RPMI7951 (cell line): Measurements from ENCODE around the gene TTC33. TPM values are rescaled to one million over a fixed set of nuclear protein-coding genes. Genes with fewer than 3 reads are reported as not detected.

ENCODE experiments used
- DNase-seq: peaks from one replicate; pipeline ENCODE4 v3.0.0-alpha.2; 2012; ENCODE audit warnings: low read depth
- total RNA-seq: library from RNA; depleted of rRNA; stranded (reverse); fragments of >200 nt; shearing (Covaris generic); gene quantifications from 2 replicates; pipeline ENCODE4 v1.2.3, GENCODE V29; 2014; rRNA removed

The TTC33 gene
- total RNA-seq, 1 experiment from 2014 or later, result 19.5 TPM

DNA sequence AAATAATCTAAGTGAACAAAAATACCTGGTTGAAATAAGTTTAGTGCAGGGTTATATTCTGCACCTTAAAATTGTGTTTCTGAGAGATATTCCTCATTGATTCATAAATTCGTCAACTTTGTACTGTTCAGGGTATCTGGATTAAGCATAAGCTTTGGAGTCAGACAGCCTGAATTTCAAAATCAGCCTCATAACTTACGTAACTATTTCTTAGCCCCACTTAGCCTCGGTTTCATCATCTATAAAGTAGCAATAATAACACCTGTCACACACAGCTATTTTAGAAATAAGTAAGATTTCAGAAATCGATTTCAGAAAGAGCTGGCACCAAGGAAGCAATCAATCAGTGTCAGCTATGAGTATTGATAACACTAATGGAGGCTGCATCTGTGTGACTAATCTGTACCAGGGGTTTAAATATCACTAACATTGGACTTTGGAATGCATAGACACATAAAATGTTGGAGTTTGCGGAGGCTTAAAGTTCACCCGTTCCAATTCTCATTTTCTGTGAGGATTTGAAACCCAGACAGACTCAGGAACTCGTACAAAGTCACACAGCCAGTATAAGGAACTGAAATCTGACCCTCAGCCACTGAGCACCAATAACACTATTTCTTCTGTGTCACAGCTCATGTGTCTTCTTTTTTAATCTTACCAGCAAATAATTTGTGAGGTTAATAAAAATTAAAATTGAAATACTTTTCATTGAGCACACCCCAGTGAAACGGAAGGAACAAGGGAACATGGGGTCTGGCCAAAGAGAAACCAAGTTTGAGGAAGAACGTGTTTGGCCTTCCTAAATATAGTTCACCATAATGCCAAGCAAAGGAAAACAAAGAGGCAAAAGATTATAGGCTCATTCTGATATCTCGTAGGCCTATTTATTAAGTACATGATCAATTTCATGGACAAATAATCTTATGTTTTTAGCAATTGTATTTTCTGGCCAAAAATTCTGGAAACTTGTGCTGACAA, 270.5 kb downstream of the TTC33 start:
- no peak for DNase-seq

GRCh38 chr5:40484495-40484894, 271.3 kb downstream of the TTC33 start:
- DNase-seq, result no peak

DNA sequence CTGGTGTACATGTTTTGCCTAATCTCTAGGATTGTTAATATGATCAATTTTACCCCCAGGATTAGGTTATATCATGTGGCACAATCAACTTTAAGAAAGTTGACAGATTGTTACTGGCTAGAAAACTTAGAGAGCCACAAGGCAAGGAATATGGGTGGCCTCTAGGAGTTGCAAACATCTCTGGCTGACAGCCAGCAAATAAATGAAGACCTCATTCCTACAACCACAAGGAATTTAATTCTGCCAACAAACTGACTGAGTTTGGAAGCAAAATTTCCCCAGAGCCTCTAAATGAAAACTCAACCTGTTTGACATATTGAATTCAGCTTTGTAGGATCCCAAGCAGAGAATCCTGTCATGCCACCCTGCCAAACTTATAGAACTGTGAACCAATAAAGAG, 272.4 kb downstream of the TTC33 start:
- DNase-seq, result peak; percentile 58

DNA sequence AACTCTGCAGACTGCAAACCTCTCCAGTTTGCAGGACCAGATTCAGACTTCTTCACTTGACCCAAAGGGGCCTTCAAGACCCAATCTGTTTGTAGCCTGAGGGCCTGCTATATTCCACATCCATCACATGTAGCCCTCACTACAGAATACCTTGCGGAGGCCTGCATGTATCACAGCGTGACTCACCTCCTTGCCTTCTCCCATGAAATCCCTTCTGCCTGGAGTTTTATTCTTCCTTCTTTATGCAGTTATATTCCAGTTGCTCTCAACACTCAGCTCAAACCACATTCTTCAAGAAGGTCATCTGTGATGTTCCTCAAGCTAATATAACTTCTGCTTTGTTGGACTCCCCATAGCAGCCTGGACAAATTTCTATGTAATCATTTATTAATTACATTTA, 274.5 kb downstream of the TTC33 start:
- peak; percentile 63 for DNase-seq

GRCh38 chr5:40480392-40480791, 275.4 kb downstream of the TTC33 start:
- DNase-seq, result peak; percentile 55

DNA sequence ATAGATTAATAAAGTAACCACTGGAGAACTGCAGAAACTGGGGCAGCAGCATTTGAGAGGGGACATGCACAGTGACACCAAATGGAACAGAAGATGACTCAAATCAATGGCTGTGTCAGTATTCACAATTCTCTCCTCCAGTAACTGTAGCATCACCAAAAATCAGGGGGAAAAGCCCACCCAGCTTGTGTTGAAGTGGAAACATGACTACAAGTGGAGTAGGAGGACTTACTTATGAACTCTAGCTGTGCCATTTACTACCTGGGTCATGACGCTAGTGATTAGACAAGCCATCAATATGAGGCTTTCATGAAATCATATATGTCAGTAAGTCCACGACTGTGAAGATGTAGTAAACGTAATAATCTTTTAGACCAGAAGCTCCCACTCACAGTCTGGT, 275.8 kb downstream of the TTC33 start:
- DNase-seq, result no peak

- no peak for DNase-seq
Observed at GRCh38 chr5:40478766-40479165, 277.0 kb downstream of the TTC33 start.

- DNase-seq, result peak; percentile 87
Observed at GRCh38 chr5:40477856-40478546, 277.8 kb downstream of the TTC33 start.

GRCh38 chr5:40475561-40475960, 280.2 kb downstream of the TTC33 start:
- no peak for DNase-seq

DNA sequence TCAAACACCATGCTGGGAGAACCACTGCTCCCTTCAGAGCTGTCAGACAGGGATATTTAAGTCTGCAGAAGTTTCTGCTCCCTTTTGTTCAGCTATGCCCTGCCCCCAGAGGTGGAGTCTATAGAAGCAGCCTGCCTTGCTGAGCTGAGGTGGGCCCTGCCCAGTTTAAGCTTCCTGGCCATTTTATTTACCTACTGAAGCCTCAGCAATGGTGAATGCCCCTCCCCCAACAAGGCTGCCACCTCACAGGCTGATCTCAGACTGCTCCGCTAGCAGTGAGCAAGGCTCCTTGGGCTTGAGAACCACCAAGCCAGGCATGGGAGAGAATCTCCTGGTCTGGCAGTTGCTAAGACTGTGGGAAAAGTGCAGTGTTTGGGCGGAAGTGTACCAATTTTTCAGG, 281.5 kb downstream of the TTC33 start:
- no peak for DNase-seq

DNA sequence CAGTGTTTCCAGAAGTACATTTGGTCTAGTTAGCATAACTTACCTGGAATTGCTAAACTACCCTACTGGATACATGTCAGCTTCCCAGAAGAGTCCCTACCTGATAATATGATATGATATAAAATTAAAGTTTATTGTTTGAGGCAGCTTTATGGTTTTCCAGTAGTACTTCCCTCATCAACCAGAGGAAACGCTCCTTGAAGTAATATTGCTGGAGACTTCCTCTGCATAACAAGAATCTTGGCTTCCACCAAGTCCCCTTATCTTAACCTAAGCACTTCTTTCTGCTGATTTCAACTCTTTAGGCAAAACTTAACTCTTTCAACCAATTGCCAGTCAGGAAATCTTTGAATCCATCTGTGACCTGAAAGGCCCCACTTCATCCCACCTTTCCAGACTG, 290.3 kb downstream of the TTC33 start:
- no peak for DNase-seq

DNA sequence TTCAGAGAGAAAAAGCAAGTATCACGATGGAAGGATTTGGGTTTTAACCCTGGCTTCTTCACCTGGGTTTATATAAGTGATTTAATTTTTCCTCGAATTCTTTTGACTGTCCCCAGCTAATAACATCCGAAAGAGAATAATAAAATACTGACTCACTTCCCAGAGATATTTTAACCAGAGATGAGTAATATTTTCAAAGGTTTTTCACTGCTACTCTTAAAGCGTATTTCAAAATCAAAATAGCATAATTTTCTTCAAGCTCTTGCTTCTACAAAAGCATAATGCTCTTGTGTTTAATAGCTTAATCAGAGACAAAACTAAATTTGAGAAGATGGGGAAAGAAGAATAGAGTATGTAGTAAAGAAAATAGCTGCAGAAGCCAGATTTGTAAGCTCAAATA, 291.2 kb downstream of the TTC33 start:
- no peak for DNase-seq

Other genes starting within 250 kb of the TTC33 start
- 1.2 and 2.2 TPM in 2 replicates for gene PTGER4, start 76.0 kb downstream of the TTC33 start, total RNA-seq
- 63.7 and 75.9 TPM in 2 replicates for gene PRKAA1, start 42.4 kb upstream of the TTC33 start, total RNA-seq
- 122 and 565 TPM in 2 replicates for gene RPL37, start 79.3 kb upstream of the TTC33 start, total RNA-seq
- 2.5 and 4.3 TPM in 2 replicates for gene CARD6, start 85.4 kb upstream of the TTC33 start, total RNA-seq
- gene C7, start 153.5 kb upstream of the TTC33 start, total RNA-seq, result not detected in 2 replicates